Effector CD4-positive, alpha-beta T cell (primary cell): ENCODE data around the gene ETHE1.
A peak's percentile ranks its signal among the peaks of the same experiment; 100 is the strongest.

ENCODE experiments used
- DNase-seq: peaks from one replicate; pipeline ENCODE4 v3.0.0-alpha.2; 2020

Gene ETHE1

DNA sequence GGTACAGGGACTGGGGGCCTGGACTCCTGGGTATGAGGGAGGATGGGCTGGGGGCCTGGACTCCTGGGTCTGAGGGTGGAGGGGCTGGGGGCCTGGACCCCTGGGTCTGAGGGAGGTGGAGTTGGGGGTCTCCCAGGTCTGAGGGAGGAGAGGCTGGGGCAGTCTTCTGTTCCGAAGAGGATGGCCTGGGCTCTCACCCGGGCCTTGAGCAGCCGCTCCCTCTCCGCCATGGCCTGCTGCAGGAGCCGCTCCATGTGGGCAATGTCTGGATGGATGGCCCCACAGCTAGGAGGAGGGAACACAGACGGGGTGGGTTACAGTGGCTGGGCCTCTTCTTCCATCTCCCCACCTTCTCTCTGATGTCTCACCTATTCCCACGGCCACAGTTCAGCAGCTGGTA is 40.6 kb downstream of the ETHE1 start:
- DNase-seq, result no peak

DNA sequence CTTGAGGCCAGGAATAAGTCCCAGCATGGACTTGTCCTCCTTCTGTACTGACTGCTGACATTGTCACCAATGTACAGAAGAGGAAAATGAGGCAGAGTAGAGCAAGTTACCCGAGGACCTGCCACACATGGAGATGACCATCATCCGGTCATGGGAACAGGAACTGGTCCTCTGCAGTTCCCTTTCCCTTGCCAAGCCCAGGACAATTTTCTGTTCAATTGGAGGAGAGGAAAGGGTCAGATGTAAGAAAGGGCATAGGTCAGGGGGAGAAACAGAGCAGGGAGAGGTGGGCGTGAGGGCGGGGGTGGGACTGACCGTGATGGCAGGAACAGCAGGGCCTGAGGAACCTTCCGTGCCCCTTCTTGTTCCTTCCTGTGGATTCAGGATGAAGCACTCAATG is 41.0 kb downstream of the ETHE1 start:
- no peak for DNase-seq

DNA sequence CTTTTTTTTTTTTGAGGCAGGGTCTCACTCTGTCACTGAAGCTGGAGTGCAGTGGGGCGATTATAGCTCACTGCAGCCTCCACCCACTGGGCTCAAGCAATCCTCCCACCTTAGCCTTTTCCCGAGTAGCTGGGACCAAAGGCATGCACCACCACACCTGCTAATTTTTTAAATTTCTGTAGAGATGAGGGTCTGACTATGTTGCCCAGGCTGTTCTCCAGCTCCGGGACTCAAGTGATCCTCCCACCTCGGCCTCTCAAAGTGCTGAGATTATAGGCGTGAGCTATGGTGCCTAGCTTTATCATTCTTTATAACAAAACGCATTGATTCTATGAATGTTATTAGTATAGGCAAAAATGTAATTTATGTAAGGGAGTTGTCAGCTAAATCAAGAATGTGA is 43.7 kb downstream of the ETHE1 start:
- DNase-seq, result no peak

DNA sequence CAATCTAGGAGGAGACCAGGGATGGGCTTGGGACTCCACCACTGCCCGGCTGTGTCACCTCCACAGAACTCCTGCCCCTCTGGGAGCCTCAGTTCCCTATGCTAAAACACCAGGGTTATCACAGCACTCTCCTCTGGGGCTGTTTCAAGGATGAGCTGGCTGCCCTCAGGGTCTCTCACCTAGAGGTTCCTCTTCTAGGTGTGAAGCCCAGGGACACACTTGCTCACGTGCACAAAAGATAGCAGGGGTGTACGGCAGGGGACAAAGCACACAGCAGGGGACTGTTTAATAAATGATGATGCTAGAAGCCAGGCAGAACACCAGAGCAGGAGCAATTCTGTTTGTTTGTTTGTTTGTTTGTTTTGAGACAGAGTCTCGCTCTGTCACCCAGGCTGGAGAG is 44.8 kb downstream of the ETHE1 start:
- no peak for DNase-seq

DNA sequence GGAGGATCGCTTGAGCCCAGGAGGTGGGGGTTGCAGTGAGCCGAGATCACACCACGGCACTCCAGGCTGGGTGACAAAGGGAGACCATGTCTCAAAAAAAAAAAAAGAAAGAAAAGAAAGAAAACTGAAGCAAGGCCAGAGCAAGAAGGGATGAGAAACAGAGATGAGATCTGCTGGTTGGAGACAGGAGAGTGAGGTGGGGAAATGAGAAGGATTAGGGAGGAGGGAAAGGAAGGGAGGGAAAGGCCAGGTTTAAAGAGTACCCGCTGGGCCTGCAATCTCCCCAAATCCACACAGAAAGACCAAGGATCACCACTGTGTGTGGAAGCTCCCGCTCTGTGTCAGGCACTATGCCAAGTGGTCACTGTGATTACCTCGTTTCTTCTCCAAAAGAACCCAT is 45.3 kb downstream of the ETHE1 start:
- no peak for DNase-seq

DNA sequence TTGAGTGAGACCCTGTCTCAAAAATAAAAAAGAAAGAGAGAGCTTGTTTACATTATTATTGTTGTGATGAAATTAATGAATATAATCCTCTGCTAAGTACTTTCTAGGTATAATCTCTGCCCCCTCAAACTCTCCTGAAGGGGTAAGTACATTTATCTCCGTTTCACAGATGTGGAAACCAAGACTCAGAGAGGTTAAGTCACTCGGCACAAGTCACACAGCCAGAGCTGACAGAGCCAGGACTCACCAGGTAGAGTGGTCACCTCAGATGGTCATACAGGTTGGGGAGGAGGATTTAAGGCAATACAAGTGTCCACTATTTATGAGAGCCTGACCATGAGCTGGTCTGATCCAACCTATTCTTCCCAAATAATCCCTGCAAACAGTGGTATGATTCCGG is 46.4 kb downstream of the ETHE1 start:
- no peak for DNase-seq

DNA sequence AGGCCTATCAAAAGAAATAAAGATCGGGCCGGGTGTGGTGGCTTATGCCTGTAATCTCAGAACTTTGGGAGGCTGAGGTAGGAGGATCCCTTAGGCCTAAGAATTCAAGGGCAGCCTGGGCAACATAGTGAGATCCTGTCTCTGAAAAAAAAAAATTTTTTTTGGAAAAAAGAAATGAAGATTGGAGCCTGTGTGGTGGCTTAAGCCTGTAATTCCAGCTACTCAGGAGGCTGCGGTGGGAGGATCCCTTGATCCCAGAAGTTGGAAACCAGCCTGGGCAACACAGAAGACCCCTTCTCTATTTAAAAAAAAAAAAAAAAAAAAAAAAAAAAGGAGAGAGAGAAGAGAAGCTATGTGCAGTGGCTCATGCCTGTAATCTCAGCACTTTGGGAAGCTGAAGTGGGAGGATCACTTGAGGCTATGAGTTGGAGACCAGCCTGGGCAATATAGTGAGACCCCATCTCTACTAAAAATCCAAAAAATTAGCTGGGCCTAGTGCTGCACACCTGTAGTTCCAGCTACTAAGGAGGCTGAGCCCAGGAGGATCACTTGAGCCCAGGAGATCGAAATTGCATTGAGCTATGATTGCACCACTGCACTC is 46.9 kb downstream of the ETHE1 start:
- DNase-seq, result no peak

DNA sequence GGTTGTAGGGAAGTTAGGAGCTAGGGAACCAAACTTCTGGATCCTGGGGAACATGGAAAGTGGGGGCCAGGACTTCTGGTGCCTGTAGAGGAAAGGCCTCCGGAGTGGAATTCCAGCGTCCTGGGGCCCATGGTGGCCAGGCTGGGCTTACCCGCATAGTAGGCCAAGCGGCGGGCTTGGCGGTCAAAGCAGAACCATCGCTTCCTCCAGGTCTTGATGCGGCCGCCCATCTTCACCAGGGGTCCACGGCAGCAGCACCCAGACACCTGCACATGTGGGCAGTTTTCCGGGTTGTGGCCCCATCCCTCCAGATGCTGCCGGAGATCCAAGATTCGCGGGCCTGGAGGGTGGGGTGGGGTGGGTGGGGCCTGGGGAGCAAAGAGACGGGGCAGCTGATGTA is 47.8 kb downstream of the ETHE1 start:
- DNase-seq, result no peak

DNA sequence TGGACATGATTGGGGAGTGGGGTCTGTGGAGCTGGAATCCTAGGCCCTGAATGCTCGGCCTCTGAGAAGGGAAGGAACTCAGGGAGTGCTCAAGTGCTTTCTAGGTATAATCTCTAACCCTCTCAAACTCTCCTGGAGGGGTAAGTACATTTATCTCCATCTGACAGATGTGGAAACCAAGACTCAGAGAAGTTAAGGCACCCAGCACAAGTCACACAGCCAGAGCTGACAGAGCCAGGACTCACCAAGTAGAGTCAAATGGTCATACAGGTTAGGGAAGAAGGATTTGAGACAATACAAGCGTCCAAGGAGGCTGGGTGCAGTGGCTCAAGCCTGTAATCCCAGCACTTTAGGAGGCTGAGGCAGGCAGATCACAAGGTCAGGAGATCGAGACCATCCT is 48.7 kb downstream of the ETHE1 start:
- no peak for DNase-seq

DNA sequence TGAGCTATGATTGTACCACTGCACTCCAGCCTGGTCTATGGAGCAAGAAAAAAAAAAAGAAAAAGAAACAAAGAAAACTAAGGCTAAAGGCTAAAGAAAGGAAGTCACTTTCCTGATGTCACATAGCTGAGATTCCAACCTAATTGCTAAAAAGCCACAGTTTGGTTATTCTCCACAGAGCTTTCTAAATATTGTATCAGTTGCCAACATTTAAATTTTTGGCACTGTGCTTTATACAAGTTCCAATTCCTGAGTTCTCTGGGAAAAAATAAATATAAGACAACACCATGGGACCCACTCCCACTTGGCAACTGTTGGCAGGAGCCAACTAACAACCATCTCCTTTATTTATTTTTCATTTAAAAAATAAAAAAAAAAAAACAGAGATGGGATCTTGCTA is 50.4 kb downstream of the ETHE1 start:
- no peak for DNase-seq

DNA sequence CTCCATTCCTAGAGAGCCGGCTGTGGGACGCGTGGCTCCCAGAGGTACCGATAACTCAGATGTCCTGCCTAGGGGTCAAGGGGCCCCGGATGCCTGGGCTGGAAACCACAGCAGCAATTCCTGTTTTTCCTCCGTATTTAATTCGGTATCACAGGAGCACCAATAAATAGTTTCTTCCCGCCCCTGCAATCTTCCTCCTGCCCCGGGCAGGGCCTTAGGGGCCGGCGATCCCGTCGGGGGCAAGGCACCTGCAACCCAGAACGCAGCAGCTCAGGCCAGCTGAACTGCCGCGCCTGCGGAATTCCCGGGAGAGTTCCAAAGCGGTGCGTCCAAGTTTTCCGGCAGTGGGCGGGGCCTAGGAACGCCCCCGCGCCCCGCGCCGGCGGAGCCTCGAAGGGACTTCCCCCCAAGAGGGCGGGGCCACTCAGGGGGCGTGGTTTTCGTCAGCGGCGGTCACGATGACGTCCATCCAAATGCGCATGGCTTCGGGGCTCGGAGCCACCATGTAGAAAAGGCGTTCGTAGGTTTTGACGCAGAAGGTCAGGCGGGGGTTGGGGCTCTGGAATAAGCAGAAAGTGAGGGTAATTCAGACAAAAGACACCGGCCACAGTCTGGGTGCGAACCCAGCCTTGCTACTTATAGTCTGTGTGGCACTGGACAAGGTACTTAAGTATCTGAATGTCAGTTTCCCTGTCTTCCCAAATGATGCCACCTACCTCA is 51.9 kb downstream of the ETHE1 start:
- peak; percentile 95 for DNase-seq

DNA sequence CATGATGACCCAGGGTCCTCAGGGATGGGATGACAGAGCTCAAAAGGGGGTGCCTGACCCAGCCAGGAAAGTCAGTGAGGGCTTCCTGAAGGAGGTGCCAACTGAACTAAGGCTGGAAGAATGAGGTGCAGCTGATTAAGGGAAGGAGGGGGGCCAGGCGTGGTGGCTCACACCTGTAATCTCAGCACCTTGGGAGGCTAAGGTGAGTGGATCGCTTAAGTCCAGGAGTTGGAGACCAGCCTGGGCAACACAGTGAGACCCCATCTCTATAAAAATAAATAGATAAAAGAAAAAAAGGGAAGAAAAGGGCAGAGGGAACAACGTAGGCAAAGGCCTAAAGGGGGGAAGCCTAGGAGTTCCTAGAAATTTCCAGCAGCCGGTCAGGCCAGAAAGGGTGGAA is 52.5 kb downstream of the ETHE1 start:
- DNase-seq, result no peak

DNA sequence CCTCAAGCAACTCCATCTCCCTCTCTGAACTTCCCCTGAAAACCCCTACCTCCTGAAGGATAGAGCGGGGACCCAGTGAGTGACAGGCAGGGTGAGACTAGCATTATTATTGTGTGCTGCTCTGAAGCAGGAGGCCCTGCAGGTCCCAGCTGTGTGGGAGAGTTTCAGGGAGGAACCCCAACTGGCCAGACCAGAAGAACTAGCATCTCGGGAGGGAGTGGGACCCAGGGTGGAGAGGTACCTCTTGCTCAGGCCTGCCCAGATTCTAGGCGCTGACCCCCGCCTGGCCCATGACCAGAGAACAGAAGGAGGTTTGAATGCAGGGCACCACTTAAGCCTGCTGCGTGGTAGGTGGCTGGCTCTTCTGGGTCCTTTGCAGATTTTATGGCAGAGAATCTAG is 55.9 kb downstream of the ETHE1 start:
- DNase-seq, result no peak

DNA sequence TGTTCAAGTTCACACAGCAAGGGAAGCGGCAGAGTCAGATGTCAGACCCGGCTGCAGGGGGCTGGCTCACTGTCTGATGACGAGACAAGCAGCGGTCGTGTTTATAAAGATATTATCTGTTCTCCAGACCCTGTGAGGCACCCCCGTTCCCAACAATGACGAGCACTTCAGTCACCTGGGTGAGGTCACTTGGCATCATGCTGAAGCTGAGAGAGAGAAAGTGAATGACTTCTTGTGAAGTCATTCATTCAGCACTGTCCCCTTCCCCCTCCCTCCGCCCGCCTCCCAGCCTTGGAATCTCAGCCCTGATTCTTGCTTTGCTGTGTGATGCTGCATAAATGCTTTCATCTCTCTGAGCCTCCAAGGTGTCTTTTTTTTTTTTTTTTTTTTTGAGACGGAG is 56.7 kb downstream of the ETHE1 start:
- DNase-seq, result peak; percentile 70

DNA sequence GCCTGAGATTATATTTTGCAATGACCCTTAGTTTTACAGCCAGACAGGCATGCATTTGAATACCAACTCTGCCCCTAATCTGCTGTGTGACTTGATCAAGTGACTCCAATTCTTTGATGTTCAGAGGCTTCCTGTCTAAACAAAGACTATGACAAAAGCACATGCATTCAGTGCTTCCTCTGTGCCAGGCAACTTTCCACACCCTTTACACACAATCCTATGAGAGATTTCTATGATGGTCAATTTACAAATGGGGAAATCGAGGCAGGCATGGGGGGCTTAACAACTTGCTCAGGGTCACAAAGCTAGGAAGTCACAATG is 57.9 kb downstream of the ETHE1 start:
- peak; percentile 34 for DNase-seq

DNA sequence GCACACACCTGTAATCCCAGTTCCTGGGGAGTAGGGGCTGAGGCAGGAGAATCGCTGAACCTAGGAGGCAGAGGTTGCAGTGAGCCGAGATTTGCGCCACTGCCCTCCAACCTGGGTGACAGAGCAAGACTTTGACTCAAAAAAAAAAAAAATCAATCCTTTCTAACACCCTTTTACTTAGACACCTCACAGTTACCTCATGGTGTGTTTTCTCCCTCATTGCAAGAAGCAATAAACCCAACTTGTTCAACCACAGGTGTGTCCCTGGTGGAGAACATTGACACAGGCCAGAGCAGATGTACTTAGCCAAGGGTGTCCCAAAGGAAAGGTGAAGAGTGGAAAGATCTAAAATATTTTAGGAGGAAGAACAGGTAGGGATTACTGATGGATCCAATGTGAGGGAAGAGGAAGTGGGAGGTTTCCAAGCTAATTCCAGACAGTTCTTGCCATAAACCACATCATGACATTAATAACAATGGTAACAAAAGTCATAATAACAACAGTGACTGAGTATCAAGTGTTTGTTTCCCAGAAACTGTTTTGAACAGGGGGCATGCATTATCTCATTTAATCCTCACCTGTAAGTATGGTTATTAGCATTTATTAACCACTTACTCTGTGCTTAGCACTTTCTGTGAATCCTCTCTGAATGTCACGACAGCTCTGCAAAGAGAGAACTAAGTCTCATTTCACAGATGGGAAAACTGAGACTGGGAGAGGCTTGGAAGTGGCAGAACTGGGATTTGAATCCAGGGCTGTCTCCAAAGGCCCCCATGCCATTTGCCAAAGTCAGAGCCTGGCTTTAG is 58.4 kb downstream of the ETHE1 start:
- DNase-seq, result no peak

DNA sequence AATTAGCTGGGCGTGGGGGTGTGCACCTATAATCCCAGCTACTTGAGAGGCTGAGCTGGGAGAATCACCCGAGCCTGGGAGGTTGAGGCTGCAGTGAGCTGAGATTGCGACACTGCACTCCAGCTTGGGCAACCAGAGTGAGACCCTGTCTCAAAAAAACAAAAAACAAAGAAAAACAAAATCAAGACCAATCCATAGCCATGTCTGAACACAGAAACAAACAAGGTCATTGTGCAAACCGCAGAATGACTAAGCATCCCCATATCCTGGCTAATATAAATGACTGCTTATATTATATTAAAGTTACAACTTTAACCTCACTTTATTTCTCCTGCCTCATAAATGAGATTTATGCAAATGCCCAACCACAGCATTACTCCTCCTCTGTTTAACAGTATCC is 59.3 kb downstream of the ETHE1 start:
- DNase-seq, result no peak

DNA sequence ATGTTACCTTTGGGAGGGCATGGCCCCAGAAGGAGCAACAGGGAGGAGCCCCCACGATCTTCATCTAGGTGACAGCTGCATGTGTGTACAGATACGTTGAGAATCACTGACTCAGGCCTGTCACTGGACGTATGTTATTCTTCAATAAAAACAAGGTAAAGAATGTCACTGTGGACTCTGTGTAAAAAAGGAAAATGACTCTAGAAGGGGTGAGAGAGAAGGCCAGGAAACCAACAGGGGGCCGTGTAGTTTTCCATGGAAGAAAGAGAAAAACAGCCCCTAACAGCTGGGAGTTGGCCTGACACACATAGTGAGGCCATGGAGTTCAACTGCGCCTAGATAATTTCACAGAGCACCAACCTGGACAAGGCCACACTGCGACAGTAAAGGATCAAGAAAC is 59.7 kb downstream of the ETHE1 start:
- DNase-seq, result no peak

DNA sequence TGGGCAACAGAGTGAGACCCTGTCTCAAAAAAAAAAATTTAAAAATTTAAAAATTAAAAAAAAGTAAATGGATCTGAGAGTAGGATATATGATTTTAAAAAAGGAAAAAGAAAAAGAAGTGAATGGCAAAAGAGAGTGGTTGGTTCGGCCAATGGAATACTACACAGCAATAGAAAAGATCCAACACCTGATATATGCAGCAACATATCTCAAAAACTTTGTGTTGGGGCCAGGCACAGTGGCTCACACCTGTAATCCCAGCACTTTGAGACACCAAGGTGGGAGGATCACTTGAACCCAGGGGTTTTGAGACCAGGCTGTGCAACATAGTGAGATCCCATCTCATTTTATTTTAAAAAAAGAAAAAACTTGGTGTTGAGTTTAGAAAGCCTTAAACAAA is 60.2 kb downstream of the ETHE1 start:
- DNase-seq, result no peak

DNA sequence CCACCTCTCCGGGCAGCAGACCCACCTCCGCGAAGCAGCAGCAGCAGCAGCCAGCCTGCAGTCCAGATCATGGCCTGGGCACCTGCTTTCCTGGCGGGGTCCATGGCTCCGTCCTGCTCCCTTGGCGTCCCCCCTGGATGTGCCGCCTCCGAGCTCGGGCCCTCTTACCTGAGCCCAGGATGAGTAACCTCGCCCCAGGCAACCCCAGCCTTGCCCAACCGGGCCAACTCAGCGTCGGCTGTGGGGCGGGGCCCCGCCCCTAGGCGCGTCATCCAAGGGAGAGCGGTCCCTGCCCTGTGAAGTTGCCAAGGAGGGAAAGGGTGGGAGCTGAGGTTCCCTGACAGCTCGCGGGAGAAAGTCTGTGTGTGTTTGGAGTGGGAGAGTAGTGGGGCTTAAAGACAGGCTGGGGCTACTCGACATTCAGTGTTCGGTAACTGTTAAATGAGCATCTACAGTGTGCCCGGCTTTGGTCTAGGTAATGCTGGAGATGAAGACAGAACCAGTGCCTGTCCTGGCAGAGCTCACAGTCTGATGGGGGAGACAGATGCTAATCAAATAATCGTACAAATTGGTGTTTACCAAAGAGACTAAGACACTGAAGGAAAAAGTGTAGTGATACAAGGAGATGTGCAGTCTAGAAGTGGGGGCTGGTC is 61.4 kb downstream of the ETHE1 start, which contains the start of gene LYPD3:
Gene LYPD3, minus strand, starts transcription at position 141 of the 653 bp plus-strand sequence. Its CDS starts 37 bp downstream, at position 104.
- DNase-seq, result no peak

DNA sequence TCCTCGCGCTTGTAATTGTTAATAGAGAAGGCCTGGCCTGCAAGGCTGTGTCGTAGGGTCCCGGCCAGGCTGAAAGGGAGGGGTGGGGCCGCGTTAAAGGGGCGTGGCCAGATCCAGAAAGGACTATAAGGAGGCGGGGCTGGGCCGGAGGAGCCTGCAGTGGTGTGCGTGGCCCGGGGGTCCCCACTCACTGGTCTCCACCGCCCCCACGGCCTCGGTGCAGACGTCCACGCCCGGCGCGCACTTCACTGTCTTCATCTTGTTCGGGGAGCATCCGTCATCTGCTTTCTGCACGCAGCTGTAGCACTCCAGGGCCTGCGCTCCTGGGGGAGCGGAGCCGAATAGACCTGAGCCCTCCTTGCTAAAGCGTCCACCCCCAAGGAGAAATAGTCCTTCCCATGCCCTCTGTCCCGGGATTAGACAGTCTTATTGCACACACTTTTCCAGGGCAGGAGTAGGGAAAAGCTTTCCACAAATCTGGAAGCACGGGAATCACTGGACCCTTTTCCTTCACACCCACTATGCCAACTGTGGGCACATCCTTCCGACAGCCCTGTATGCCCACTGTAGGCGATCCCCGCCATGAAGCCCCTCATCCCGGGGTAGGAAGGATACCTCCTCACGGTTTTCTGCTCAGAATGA is 62.7 kb downstream of the ETHE1 start:
- DNase-seq, result no peak

DNA sequence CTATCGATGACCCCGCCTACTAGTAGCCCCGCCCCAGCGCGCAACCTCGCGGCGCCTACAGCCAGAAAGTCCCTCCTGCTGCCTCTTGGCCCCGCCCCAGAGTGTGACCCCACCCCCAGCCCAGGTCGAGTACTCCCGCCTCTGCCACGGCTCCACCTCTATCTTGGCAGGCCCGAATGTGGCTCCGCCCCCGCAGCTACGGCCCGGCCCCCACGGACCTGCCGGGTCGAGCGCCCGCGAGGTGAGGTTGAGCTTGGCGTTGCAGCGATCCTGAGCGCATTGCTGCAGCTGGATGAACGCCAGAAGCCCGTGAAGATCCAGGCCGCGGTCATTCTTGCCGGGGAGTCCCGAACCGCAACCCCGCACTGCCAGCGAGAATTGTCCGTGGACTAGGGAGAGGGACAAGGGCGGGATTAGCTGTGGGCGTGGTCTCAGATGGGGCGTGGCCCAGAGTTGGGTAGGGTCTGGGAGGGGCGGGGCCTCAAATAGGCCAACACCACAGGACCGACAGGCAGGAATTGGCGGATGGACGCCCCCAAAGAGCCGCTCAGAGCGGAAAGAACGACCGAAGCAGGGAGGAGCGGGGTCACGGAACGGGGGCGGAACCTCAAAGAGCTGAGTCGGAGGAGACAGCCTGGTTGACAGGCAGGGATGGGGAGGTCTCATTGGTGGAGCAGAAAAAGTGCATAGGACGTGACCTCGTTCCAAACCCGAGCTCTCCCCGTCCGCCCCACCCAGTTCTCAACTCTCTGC is 63.4 kb downstream of the ETHE1 start:
- peak; percentile 99 for DNase-seq
